K562 (cell line): ENCODE measurements around the gene ACBD4. TPM values are rescaled to one million over a fixed set of nuclear protein-coding genes. Genes with fewer than 3 reads are reported as not detected.

Experiments used
- ASH1L ChIP-seq: fragments of 450-650 bp; IDR thresholded peaks from 2 replicates; pipeline ENCODE4 v1.6.1; 2018; ENCODE audit warnings: borderline replicate concordance, mild to moderate bottlenecking, low read depth; ENCODE audit not compliant: partially characterized antibody
- CBFA2T2 ChIP-seq: fragments of 450-650 bp; conservative IDR thresholded peaks from 2 replicates; pipeline ENCODE4 v1.6.1; 2017; ENCODE audit warnings: mild to moderate bottlenecking
- CXXC5 ChIP-seq: fragments of 250-450 bp; sonication (Bioruptor Pico); IDR thresholded peaks from 2 replicates; pipeline ENCODE4 v1.8.0; 2022; ENCODE audit warnings: inconsistent platforms, mild to moderate bottlenecking, moderate library complexity
- E2F1 ChIP-seq: sonication (generic); formaldehyde crosslinking; IDR thresholded peaks from 2 replicates; pipeline ENCODE4 v1.8.1; 2023; ENCODE audit warnings: mild to moderate bottlenecking, missing genetic modification reagents, moderate library complexity
- FOXJ3 ChIP-seq: sonication (generic); formaldehyde crosslinking; IDR thresholded peaks from 2 replicates; pipeline ENCODE4 v1.4.0; 2020; ENCODE audit warnings: mild to moderate bottlenecking, missing genetic modification reagents
- ID3 ChIP-seq, 2 experiments: fragments of 250-450 bp in 1 of 2; fragments of 450-650 bp in 1 of 2; sonication (Bioruptor Pico) in 1 of 2; IDR thresholded peaks; 2 replicates each; pipeline versions ENCODE4 v1.6.1 to v1.8.0; 2016 to 2021; ENCODE audit warnings: mild to moderate bottlenecking in 2 of 2, moderate library complexity in 2 of 2, missing compliant biosample characterization in 1 of 2, missing genetic modification characterization in 1 of 2
- MYBL2 ChIP-seq, 2 experiments: fragments of 450-650 bp in 1 of 2; sonication (generic) in 1 of 2; formaldehyde crosslinking in 1 of 2; IDR thresholded peaks; 2 replicates each; pipeline versions ENCODE4 v1.6.1 to v1.8.1; 2017 to 2022; ENCODE audit warnings: borderline replicate concordance in 1 of 2, inconsistent platforms in 1 of 2, low read depth in 1 of 2, mild to moderate bottlenecking in 1 of 2, missing genetic modification reagents in 1 of 2, moderate library complexity in 1 of 2
- NCOA4 ChIP-seq: fragments of 450-650 bp; IDR thresholded peaks from 2 replicates; pipeline ENCODE4 v1.6.1; 2018; ENCODE audit warnings: mild to moderate bottlenecking; ENCODE audit not compliant: partially characterized antibody
- NCOR1 ChIP-seq: fragments of 450-650 bp; IDR thresholded peaks from 2 replicates; pipeline ENCODE4 v1.6.1; 2016; ENCODE audit warnings: mild to moderate bottlenecking, moderate library complexity
- NFYB ChIP-seq: IDR thresholded peaks from 2 replicates; pipeline ENCODE4 v1.6.1; 2011; ENCODE audit warnings: mild to moderate bottlenecking, moderate library complexity; ENCODE audit not compliant: insufficient read length; ENCODE audit errors: extremely low read depth
- POLR2G ChIP-seq: fragments of 200-400 bp; formaldehyde crosslinking; IDR thresholded peaks from 2 replicates; pipeline ENCODE4 v1.6.1; 2017; ENCODE audit warnings: low read depth, mild to moderate bottlenecking, antibody characterized with exemption, low read length, moderate library complexity
- RBM17 ChIP-seq: fragments of 200-400 bp; formaldehyde crosslinking; IDR thresholded peaks from 2 replicates; pipeline ENCODE4 v1.6.1; 2017; ENCODE audit warnings: low read depth, mild to moderate bottlenecking, low read length, borderline replicate concordance
- RNF219 ChIP-seq: fragments of 250-450 bp; sonication (Bioruptor Pico); IDR thresholded peaks from 2 replicates; pipeline ENCODE4 v1.5.0; 2022; ENCODE audit warnings: mild to moderate bottlenecking
- SMAD2 ChIP-seq: fragments of 150-350 bp; IDR thresholded peaks from 2 replicates; pipeline ENCODE4 v1.6.1; 2014; ENCODE audit warnings: low read depth, mild to moderate bottlenecking, low read length
- SREBF1 ChIP-seq: fragments of 150-350 bp; IDR thresholded peaks from 2 replicates; pipeline ENCODE4 v1.6.1; 2014; ENCODE audit warnings: antibody characterized with exemption, low read depth, low read length, borderline replicate concordance
- STAG1 ChIP-seq: sonication (generic); formaldehyde crosslinking; IDR thresholded peaks from 2 replicates; pipeline ENCODE4 v1.5.0; 2020; ENCODE audit warnings: missing genetic modification reagents, borderline replicate concordance
- TARDBP ChIP-seq: fragments of 450-650 bp; IDR thresholded peaks from 2 replicates; pipeline ENCODE4 v1.6.1; 2016
- TGIF2 ChIP-seq: sonication (generic); formaldehyde crosslinking; IDR thresholded peaks from 2 replicates; pipeline ENCODE4 v1.8.1; 2022; ENCODE audit warnings: mild to moderate bottlenecking, missing genetic modification reagents, moderate library complexity
- TRIM25 ChIP-seq: fragments of 450-650 bp; IDR thresholded peaks from 2 replicates; pipeline ENCODE4 v1.7.0; 2016; ENCODE audit warnings: borderline replicate concordance
- YBX1 ChIP-seq: fragments of 450-650 bp; IDR thresholded peaks from 2 replicates; pipeline ENCODE4 v1.7.1; 2016; ENCODE audit warnings: mild to moderate bottlenecking
- ZBED1 ChIP-seq: IDR thresholded peaks from 2 replicates; pipeline ENCODE4 v1.6.1; 2014
- ZNF561 ChIP-seq: fragments of 450-650 bp; formaldehyde crosslinking; conservative IDR thresholded peaks from 2 replicates; pipeline ENCODE4 v1.4.0; 2020; ENCODE audit warnings: mild to moderate bottlenecking, moderate library complexity
- polyA plus RNA-seq, 8 experiments: library from polyadenylated mRNA; depleted of rRNA in 4 of 8; stranded (reverse) in 5 of 8; unstranded in 3 of 8; fragments of >200 nt; fragmentation: Nextera tagmentation in 2 of 8; fragmentation: Illumina TruSeq in 1 of 8; extraction: Ambion mirVana in 2 of 8; extraction: Trizol in 1 of 8; gene quantifications; 2 replicates each; pipeline versions ENCODE4 v1.2.1 to v1.2.3, GENCODE V29; 2011 to 2014; ENCODE audit warnings: inconsistent platforms in 1 of 8, missing spikeins in 1 of 8
- total RNA-seq, 7 experiments: library from RNA; depleted of rRNA in 6 of 7; stranded (reverse); fragments of >200 nt in 6 of 7; fragmentation: Illumina TruSeq in 2 of 7; extraction: Trizol in 2 of 7; gene quantifications; 2 replicates each; pipeline versions ENCODE4 v1.2.1 to v1.2.3, GENCODE V29; 2011 to 2021; ENCODE audit warnings: low replicate concordance in 1 of 7

The ACBD4 gene
- total and polyA plus RNA-seq, 9 of the 15 experiments (the other 6 are each of a cell fraction or from before 2014, with no cell fraction given), result 0.14 to 6.9 (median 4.6) TPM

- TF ChIP-seq MYBL2 (IDR thresholded peaks at IDR 0.05; ENCODE audit: low read depth) (no peak; the same call in 1 of the 2 replicates), MYBL2 (CRISPR knock-in tag; IDR thresholded peaks at IDR 0.05; ENCODE audit: borderline replicate concordance) (no peak), TRIM25 (no peak), RBM17 (no peak), NCOR1 (peak; percentile 73), YBX1 (no peak), STAG1 (CRISPR knock-in tag) (no peak), SREBF1 (no peak), ZNF561 (CRISPR knock-in tag) (no peak), NCOA4 (no peak), POLR2G (peak; percentile 51; the same call in 1 of the 2 replicates), CXXC5 (CRISPR knock-in tag) (no peak; the same call in 1 of the 2 replicates), CBFA2T2 (no peak), E2F1 (no peak), FOXJ3 (CRISPR knock-in tag) (0 out of 2 replicates have a peak, but pooled peaks have one; percentile 33), TARDBP (peak; percentile 72; the same call in 1 of the 2 replicates), SMAD2 (no peak), ASH1L (peak; percentile 81), ZBED1 (peak; percentile 70; the same call in 1 of the 2 replicates), TGIF2 (no peak), RNF219 (no peak), ID3 (CRISPR knock-in tag; IDR thresholded peaks at IDR 0.05) (no peak), ID3 (tag; IDR thresholded peaks at IDR 0.05) (no peak), NFYB (no peak)
Observed at GRCh38 chr17:45147581-45148182, 12.2 kb downstream of the ACBD4 start (continued).
